ENCODE measurements around the gene SULT2B1.

- TF ChIP-seq EZH2 (IDR thresholded peaks at IDR 0.05; ENCODE audit: low read length, missing control alignments) (no peak), CTCF (conservative IDR thresholded peaks at IDR 0.05 in 1 of 2, IDR thresholded peaks at IDR 0.05 in 1 of 2; ENCODE audit: low read depth in 1 of 2, low read length in 2 of 2) (no peak)
Observed at GRCh38 chr19:48554385-48555091, 2.6 kb downstream of the SULT2B1 start.

Data from fibroblast of lung (primary cell).